ENCODE measurements around the gene TBC1D22A.

Gene TBC1D22A

DNA sequence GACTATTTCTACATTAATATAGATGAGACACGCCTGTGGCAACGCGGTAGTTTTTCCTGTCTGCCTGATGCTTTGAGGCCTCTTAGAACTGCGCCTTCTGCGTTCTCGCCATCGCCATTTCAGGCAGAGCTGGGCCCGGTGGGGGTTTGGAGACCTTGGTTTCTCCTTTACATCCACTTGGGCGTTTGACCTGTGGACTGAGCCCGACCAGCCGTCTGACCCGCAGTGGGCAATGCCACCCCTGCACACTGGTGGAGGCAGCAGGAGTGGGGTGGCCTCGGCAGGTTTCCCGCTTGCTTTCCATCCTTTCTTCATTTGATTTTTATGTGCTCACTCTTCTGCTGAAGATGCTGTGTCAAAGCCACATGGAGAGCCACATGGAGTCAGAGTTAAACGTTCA lies 130.4 kb downstream of the TBC1D22A start:
- no peak for DNase-seq

DNA sequence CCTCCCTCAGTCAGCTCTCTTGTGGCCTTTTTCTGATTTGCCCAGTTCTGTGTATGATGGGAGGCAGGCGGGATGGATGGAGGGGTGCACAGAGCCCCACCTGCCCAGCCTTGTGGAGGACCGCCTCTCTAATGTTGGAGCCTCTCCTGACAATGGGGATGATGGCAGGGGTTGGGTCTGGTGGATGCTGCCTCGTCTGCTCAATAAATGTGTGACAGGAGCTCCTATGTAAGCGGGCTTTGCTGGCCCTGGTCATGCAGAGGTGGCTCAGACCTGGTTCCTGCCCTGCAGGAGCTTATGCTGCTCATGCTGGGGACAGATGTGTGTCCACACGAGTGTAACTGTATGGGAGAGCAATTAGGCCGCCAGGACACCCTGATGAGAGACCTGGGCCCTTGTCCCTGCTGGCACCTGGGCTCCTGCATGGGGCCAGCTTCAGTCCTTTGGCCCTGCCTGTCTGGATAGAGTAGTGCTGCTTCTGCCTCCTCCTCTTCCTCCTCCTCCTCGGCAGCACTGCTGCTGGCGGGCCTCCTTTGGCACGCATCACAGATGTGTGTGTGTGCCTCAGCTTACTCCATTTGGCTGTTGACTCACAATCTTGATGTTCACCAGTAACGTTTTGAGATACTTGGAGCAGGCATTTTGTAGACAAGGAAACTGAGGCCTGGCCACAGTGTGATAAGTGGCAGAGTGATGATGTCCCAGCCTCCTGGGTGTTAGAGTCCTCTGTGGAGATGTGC lies 131.0 kb downstream of the TBC1D22A start:
- DNase-seq, result no peak

GRCh38 chr22:46894081-46894671 lies 131.7 kb downstream of the TBC1D22A start:
- peak; percentile 67 for DNase-seq

DNA sequence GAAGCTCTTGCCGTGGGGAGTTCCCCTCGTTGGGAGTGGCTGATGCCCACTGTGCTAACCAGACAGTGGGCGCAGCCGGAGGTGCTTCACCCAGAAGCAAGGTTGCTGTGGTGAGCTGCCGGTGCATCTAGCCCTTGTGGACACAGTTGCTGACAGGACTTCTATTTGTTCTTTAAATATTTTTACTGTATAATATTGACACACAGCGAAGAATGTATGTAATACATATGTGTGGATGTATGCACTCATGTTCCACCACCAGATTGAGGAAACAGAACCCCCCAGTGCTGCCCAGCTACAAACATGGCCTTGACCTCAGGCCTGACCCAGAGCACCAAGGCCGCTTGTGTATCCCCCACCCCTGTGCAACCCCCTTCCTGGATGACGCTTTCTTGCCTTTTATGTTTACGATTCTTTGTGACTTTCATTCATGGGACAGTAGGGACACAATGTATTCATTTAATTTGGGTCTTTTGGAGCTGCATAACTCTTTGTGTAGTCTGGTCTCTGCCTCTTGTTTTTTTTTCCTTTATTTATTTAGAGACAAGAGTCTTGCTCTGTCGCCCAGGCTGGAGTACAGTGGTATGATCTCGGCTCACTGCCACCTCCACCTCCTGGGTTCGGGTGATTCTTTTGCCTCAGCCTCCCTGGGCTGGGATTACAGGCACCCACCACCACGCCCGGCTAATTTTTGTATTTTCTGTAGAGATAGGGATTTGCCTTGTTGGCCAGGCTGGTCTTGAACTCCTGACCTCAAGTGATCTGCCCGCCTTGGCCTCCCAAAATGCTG lies 132.6 kb downstream of the TBC1D22A start:
- no peak for DNase-seq

DNA sequence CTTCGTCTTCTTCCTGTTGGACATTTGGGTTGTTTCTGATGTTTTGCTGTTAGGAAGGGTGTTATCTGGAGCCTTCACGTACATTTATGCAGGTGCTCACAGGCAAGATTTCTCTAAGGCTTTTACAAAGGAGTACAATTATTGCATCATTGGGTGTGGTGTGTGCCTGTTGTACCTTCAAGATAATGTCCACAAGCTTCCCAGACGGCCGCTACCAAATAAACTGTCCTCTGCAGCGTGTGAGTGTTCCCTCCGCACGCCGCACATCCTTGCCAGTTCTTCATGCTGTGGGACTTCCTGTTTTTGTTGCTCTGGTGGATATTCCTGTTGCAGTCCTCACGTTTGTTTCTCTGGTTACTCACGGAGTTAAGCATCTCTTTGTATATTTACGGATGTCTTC lies 133.3 kb downstream of the TBC1D22A start:
- DNase-seq, result no peak

- DNase-seq, result no peak
These were observed 133.7 kb downstream of the TBC1D22A start for GRCh38 chr22:46896166-46896565.

- no peak for DNase-seq
These were observed 134.3 kb downstream of the TBC1D22A start for GRCh38 chr22:46896568-46897245.

- DNase-seq, result no peak
These were observed 134.8 kb downstream of the TBC1D22A start for GRCh38 chr22:46897246-46897623.

DNA sequence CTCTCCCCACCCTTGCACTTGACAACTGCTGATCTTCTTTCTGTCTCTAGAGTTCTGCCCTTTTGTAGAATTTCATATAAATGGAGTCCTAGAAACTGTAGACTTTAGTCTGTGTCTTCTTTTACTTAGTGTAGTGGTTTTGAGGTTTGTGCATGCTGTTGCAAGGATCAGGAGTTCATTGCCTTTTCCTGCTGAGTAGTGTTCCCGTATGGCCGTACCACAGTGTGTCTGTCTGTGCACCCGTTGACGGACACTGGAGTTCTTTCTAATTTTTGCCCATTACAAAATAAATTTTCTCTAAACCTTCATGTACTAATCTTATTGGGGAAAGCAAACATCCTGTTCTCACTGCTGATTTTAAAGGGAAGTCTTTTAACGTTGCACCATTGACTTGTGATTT lies 138.1 kb downstream of the TBC1D22A start:
- no peak for DNase-seq

DNA sequence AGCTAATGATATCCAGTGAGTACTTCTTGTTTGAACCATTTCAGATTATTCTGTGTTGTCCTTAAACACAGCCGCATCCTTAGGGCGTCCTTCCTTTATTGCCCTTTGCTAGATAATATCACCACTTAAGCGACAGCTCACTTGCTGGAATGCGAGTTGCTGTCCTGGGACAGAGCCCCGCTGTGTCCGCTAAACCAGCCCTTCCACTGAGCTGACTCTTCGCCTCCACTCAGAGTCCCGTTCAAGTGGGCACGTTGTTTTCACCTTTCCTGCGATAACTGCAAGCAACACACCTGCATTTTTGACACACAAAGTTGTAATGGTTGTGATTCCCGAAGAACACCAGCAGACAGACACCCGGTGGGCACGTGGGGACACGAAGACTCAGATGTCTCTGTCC lies 140.0 kb downstream of the TBC1D22A start:
- no peak for DNase-seq

- DNase-seq, result no peak
These were observed 140.8 kb downstream of the TBC1D22A start for GRCh38 chr22:46902998-46903916.

DNA sequence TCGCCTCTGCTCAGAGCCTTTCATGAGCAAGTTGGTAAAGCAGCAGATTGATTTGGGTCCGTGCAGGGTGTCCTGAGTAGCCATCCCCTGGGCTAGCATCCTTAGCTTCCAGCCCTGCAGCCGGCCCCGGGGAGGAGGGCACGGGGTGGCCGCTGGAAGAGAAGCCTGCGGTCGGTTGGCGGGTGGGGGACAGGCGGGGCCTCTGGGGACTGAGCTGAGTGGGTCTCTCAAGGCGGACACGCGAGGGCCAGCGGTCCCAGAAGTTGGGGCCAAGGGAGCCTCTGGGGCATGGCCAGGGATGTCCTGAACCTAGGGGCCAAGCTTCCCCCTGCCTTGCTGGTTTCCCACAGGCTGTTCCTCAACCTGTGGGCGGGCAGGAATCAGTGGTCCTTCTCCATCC lies 143.0 kb downstream of the TBC1D22A start:
- DNase-seq, result no peak

GRCh38 chr22:46905834-46906233 lies 143.4 kb downstream of the TBC1D22A start:
- no peak for DNase-seq

GRCh38 chr22:46906326-46907045 lies 144.0 kb downstream of the TBC1D22A start:
- no peak for DNase-seq

- no peak for DNase-seq
These were observed 145.1 kb downstream of the TBC1D22A start for GRCh38 chr22:46907241-46908215.

- peak; percentile 35 for DNase-seq
These were observed 146.2 kb downstream of the TBC1D22A start for GRCh38 chr22:46908641-46909107.

- DNase-seq, result no peak
These were observed 147.0 kb downstream of the TBC1D22A start for GRCh38 chr22:46909237-46910030.

GRCh38 chr22:46910624-46911023 lies 148.2 kb downstream of the TBC1D22A start:
- DNase-seq, result no peak

- no peak for DNase-seq
These were observed 148.9 kb downstream of the TBC1D22A start for GRCh38 chr22:46911346-46911745.

Data from eye (tissue), 1 donor.